KOPT-K1 (cell line): Measurements from ENCODE around the gene KBTBD12.

ENCODE experiments used
- H3K27ac ChIP-seq: fragments of 200-600 bp; sonication (generic); 2 replicates; pipeline ENCODE4 v1.5.1; 2016; ENCODE audit warnings: antibody characterized with exemption, mild to moderate bottlenecking, low read depth, low read length; ENCODE audit not compliant: poor library complexity, severe bottlenecking
- H3K36me3 ChIP-seq: fragments of 200-600 bp; sonication (generic); 2 replicates; pipeline ENCODE4 v1.5.1; 2017; ENCODE audit warnings: antibody characterized with exemption, mild to moderate bottlenecking, low read length, moderate library complexity; ENCODE audit not compliant: insufficient read depth
- H3K9me3 ChIP-seq: fragments of 200-600 bp; sonication (generic); 2 replicates; pipeline ENCODE4 v1.5.1; 2017; ENCODE audit warnings: antibody characterized with exemption, low read length, mild to moderate bottlenecking; ENCODE audit not compliant: insufficient read depth, poor library complexity, severe bottlenecking

Gene KBTBD12

DNA sequence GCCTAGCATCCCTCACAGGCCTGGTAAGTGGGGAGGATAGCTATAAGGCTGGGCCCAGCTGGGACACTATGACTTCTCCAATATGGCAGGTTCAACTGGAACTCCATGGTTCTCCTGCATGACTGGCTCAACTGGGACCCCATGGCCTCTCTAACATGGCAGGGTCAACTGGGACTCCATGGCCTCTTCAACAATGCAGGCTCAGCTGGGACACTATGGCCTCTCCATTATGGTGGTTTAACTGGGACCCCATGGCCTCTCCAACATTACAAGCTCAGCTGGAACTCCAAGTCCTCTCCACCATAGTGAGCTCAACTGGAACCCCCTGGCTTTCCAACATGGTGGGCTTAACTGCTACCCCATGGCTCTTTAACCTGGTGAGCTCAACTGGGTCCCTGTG lies 79.0 kb downstream of the KBTBD12 start:
- H3K36me3 ChIP-seq = no peaks in the 10 kb centered on the region
- H3K27ac ChIP-seq = no peak overlapping the region
- no peaks in the 10 kb centered on the region for H3K9me3 ChIP-seq

DNA sequence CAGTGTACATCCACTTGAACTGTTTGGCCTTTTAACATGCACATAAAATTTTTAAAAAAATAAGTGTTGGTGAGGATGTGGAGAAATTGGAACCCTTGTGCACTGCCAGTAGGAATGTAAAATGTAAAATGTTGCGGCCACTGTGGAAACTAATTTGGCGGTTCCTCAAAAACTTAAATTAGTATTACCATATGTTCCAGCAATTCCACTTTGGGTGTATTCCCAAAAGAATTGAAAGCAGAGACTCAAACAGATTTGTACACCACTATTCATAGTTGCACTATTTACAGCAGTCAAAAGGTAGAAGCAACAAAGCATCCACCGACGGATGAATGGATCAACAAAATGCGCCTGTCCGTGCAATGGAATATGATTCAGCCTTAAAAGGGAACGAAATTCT lies 82.0 kb downstream of the KBTBD12 start:
- Histone ChIP-seq H3K36me3 (no peaks in the 10 kb centered on the region), H3K9me3 (no peaks in the 10 kb centered on the region), H3K27ac (no peak overlapping the region)

DNA sequence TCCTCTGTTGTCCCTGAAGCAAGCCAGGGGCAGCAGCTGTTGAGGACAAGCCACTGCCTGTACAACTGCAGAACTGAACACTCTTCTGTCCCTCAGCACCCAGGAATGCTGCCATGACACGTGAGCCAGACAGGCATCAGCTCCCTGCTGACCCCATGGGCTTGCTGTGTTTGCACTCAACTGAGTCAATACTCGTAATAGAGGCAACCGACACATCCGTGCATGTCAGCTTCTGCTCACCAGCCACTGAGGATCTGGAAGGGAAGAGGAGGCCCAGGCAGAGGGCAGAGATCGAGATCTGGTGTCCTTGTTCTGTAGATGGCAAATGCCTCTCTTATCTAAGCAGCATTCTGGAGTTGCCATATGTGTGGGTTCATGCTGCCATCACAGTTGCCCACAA lies 82.9 kb downstream of the KBTBD12 start:
- H3K27ac ChIP-seq = no peak overlapping the region
- H3K36me3 ChIP-seq = no peaks in the 10 kb centered on the region
- H3K9me3 ChIP-seq = no peaks in the 10 kb centered on the region

DNA sequence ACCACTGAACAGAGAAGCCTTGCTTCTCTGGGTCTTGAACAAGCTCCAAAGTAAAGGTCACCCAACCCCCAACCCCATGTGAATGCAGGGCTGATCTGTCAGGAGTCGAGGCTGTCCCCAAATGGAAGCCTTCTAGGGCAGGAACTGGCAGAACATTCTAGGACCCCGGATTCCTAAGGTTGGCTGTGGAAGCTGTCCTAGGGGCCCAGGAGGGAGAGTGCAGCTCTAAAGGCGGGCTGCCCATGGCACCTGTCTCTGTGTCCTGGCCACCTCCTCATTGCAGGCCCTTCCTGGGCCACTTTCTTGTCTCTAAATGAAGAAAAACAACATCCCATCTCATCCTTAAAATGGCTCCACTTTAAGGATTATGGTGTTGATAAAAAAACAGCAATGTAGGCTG lies 83.6 kb downstream of the KBTBD12 start:
- Histone ChIP-seq H3K9me3 (no peaks in the 10 kb centered on the region), H3K27ac (no peak overlapping the region), H3K36me3 (no peaks in the 10 kb centered on the region)

DNA sequence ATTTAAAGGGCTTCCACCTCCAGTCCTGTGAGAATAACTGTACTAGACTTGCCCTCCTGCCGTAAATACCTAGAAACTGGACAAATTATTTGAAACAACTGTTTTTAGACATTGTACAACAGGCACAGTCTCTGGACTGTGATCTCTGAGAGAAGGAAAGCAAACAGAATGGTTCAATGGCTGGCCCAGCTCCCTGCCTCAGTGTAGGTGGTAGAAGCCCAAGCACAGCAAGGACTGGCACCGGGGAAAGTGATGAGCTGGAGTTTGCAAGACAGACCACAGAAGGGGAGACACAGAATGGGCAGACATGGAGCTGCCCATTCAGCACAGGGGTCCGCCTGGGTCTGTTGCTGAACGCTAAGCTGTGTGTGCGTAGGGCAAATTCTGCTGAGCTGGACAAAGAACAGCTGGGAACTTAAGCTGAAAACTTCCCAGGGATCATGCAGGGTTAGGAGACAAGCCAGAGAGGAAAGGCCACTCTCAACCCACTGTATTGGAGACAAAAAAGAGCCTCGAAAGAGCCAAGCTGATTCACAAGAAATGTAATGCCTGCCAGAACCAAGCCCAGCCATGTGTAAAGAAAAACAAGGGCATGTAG lies 84.6 kb downstream of the KBTBD12 start:
- Histone ChIP-seq H3K9me3 (no peaks in the 10 kb centered on the region), H3K27ac (no peak overlapping the region), H3K36me3 (no peaks in the 10 kb centered on the region)

DNA sequence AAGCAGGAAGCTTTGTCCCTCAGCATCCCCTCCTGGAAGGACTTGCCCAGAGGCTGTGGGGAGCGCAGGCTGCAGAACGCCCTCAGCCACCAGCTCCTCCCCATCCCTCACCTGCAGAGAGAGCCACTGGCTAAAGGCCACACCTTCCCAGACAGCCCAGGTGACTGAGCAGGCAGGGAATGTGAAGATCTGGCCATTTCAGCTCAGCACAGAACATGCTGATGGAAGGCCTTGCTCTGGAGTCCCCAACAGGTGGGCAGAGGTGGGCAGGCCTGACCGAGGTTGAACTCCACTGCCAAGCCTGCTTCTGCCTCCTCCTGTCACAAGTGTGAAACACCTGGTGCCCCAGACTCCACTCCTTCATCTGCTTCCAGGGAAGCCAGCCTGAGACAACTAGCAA lies 86.5 kb downstream of the KBTBD12 start:
- Histone ChIP-seq H3K36me3 (no peaks in the 10 kb centered on the region), H3K27ac (no peak overlapping the region), H3K9me3 (no peaks in the 10 kb centered on the region)

DNA sequence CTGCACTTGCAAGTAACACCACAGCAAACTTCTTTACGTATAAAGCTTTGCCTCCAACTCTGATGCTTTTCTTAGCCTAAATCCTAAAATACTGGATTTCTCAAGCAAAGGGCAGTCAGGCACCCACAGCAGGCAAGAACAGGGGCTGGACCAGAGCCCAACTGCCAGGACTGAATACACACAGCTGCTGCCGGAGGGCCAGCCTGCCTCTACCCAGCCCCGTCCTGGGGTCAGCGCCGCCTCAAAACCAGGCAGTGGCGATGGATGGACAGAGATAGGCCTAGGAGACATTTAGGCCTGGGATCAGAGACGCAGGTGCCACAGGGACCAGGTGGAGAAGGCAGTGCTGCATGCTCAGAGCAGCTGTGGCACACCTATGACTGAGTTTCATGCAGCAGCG lies 89.6 kb downstream of the KBTBD12 start:
- H3K36me3 ChIP-seq = no peaks in the 10 kb centered on the region
- H3K9me3 ChIP-seq = no peaks in the 10 kb centered on the region
- no peak overlapping the region for H3K27ac ChIP-seq

DNA sequence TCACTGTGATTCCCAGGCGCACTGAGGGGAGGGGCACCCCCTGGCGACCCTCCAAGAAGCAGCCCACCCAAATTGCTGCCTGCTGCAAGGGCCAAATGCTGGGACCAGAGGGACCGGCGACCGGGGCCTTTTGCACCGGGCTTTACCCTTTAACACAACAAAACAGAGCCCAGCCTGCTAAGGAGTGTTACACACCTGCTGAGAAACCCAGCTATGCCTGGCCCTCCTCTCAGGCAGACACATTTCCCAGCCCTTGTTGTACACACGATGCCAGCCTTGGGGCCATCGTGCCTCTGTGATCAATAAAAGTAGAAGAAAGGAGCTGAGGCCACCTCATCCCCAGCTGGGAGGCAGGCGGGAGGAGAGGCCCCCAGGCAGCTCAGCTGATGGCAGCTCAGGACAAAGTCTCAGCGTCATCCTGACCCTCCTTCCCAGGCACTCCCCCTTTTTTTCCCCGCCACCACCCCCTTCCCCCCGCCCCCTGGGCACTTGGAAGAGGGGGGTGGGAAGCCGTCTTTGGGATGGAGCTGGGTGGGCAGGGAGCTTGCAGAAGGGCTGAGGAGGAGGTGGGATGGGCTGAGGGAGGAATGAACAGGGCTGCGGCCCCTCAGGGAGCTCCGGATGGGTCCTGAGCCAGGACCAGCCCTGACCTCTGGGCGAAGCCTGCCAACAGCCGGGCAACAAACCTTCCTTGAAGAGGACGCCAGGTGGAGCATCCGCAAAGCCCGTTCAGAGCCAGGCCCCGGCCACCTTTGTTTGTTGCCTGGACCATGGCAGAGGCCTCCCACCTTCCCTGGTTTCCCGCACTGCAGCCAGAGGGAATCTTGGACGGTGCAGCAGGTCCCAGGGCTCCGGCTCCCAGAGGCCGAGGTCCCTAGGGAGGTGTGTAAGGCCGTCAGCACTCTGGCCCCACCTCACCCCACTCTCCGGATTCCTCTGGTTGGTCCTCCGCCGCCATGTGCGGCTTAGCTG lies 91.3 kb downstream of the KBTBD12 start:
- H3K27ac ChIP-seq = no peak overlapping the region
- H3K36me3 ChIP-seq = no peaks in the 10 kb centered on the region
- no peaks in the 10 kb centered on the region for H3K9me3 ChIP-seq

DNA sequence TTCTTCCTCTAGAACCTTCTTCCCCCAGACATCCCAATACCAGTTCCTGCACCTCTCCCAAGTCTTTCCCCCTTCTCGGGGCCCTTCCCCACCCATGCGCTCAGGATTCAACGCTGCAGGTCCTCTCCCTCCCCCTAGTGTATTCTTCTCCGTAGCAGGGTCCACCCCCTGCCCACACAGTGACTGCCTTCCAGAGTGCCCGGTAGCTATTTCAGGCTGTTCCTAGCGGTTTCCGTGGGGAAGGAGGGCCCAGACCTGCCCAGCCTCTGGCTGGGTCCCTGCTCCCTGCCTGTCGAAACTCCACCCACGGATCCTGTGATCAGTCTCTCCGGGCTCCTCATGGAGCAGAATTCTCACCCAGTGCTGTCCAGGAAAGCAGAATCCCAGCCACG lies 92.0 kb downstream of the KBTBD12 start:
- H3K9me3 ChIP-seq = no peaks in the 10 kb centered on the region

DNA sequence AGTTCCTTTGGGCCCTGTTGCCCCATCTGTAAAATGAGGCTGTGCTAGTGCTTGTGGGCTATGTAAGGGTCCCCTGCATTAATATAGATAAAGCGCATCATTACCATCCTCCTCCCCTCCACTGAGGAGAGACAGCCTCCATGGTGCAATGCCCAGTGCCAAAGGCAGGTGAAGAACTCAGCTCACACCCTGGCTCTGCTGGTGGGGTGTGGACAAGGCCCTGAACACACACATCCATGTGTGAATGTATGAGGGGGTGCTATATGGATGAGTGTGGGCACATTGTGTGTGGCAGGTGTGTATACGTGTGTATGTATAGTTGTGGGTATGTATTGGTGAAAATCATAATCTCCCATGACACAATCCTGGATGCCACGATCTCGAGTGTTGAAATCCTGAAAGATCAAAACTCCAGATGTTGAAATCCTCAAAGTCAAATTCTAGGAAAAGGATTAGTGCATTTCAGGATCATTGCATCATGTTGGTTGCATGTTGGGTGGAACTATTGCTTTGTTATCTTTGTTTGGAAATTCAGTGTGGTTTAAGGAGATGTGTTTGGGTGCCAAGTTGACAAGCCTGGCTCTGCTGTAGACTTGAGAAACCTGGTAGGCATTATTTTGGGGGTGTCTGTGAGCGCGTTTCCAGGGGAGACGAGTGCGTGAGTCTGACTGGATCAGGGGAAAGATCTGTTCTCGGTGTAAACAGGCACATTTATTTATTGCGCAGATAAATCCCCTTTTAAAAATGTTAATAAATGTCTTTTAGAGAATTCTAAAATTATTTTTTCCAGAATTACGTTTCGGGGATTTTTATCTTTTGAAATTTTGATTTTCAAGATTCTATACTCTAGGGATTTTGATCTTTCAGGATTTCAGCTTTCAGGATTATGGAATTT lies 95.2 kb downstream of the KBTBD12 start:
- no peaks in the 10 kb centered on the region for H3K36me3 ChIP-seq
- H3K27ac ChIP-seq = no peak overlapping the region
- no peaks in the 10 kb centered on the region for H3K9me3 ChIP-seq

More for the DNA sequence above, 92.0 kb downstream of the KBTBD12 start:
- H3K36me3 ChIP-seq = no peaks in the 10 kb centered on the region
- no peak overlapping the region for H3K27ac ChIP-seq

DNA sequence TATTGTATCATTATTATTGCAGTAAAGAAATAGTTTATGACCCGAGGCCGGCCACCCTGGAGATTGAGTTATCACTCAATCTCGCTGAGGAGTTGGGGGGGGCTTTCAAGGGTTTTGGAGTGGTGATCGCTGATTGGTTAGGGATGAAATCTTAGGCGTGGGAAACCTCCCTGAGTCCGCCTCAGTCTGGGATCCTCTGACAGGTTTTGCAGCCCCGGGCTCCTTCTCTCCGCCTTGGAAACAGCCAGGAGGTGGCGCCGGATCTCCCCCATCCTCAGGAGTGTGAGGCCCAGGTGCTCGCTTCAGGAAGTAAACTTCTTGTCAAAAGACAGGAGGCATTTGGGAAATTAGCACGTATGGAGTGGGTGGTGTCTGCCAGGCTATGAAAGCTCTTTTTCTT lies 96.1 kb downstream of the KBTBD12 start:
- Histone ChIP-seq H3K36me3 (no peaks in the 10 kb centered on the region), H3K27ac (no peak overlapping the region), H3K9me3 (peaks cover 7% of the 10 kb centered on the region)

DNA sequence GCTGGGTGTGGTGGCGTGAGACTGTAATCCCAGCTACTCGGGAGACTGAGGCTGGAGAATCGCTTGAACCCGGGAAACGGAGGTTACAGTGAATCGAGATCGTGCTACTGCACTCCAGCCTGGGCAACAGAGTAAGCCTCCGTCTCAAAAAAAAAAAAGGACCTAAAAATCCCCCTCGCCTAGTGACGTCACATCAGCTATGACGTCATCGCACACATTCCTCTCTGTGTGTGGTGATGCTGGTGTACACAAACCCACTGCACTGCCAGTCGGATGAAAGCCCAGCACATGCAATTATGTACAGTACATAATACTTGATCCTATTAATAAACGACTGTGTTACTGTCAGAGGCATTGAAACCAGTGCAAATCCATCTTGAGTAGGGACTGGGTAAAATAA lies 97.0 kb downstream of the KBTBD12 start:
- H3K36me3 ChIP-seq = no peaks in the 10 kb centered on the region
- H3K27ac ChIP-seq = no peak overlapping the region
- H3K9me3 ChIP-seq = peaks cover 14% of the 10 kb centered on the region

DNA sequence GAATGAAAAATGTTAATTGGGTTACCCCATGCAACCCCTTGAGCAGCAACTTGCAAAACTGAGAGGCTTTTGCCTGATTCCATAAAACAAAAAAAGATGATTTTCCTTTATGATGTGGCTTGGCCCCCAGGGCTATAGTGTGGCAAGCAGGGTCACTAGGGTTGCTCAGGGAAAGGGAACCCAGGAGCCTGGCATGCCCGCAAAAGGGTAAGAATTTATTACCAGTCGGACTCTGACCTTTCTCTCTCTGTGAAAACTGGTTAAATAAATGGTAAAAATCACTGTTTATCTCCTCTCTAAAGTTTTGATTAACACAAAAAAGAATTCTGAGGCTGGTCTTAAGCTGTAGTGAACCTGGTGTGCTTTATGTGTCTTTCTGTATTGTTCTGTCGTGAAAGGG lies 99.5 kb downstream of the KBTBD12 start:
- H3K36me3 ChIP-seq = no peaks in the 10 kb centered on the region
- no peak overlapping the region for H3K27ac ChIP-seq
- H3K9me3 ChIP-seq = peaks cover 14% of the 10 kb centered on the region

DNA sequence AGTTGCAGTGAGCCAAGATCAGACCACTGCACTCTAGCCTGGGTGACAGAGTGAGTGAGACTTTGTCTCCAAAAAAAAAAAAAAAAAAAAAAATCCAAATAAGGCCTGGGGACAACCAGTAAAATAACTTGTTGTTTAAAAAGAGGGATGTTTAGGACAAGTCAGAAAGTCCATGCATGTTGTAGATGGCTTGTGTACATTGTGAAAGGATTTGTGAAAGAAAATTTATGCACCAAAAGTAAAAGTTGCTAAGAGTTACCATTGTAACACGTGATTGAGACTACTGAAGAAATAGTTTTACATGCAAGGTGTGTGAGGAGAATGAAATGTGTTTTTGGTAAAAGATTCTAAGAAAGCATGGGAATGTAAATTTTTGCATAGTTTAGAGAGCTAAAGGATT lies 101.5 kb downstream of the KBTBD12 start:
- peaks cover 14% of the 10 kb centered on the region for H3K9me3 ChIP-seq
- H3K27ac ChIP-seq = no peak overlapping the region
- H3K36me3 ChIP-seq = no peaks in the 10 kb centered on the region

DNA sequence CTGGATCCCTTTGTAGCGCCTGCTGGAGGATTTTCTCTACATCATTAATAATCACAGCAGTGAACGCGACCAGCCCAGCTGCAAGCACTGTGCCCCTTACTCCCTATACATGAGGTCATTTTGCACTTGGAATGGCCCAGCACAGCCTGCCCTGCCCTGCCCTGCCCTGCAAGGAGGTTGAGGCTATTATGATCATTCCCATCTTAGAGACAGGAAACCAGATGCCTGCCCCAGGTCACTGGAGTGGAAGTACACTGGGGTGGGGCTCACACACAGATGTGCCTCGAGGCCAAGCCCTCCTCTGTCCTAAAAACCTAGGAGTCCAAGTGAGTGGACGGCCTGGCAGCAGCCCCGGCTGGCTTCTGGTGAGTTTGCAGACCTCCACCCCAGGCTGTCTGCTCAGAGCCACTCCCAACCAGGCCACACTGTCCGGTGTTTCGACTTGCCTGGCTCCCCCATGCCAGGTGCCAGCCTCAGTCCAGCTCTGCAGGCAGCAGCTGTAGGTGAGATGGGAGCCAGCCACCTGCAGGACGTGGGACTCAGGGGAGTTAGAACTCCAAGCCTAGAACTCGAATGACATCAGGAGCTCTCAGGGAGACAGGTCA lies 106.8 kb downstream of the KBTBD12 start:
- H3K27ac ChIP-seq = no peak overlapping the region
- H3K36me3 ChIP-seq = no peaks in the 10 kb centered on the region
- no peaks in the 10 kb centered on the region for H3K9me3 ChIP-seq
